Right forelimb (tissue), 1 donor: ENCODE data around the gene TASP1.
"Not testable (repeated sequence)": the region's sequence is repeated elsewhere in the genome, so short reads cannot be mapped to it uniquely, and the experiment has no call there.

Experiments
- DNase-seq: peaks from one replicate; pipeline ENCODE4 v3.0.0-alpha.2; 2018

TASP1 gene

DNA sequence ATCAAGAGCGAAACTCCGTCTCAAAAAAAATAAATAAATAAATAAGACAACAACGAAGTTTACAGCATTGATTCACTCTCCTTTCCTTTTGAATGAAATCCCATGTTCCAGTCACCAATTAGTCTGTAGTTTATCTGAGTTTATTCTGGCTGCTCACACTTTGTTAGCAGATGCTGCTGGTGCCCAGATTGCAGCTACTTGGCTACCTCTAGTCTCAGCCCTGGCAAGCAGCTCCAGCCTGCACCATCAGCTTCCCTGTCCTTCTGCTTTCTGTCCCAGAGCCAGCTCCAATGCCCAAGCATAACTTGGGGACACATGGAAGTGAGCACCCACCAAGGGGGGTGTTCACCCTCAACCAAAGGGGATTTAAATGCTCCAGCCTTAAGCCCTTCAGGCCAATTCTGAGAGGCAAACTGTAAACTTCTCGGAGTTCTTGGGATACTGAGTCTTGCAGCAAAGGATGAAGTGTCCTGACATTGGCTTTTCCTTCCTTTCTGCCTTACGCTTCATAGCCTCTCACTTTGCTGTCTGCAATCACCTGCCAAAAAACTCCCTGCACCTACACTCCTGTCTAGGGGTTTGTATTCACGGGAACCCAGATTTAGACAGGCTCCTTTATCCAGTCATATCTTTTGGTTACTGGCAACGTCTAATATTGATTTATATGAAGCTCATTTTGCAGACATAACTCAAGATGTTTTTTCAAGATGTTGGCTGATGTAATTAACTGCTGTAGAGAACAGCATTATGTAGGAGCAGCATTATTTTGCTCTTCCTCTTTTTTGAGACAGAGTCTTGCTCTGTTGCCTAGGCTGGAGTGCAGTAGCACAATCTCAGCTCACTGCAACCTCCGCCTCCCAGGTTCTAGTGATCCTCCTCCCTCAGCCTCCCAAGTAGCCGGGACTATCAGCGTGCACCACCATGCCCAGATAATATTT, 9.8 kb upstream of the TASP1 start:
- DNase-seq, result no peak

DNA sequence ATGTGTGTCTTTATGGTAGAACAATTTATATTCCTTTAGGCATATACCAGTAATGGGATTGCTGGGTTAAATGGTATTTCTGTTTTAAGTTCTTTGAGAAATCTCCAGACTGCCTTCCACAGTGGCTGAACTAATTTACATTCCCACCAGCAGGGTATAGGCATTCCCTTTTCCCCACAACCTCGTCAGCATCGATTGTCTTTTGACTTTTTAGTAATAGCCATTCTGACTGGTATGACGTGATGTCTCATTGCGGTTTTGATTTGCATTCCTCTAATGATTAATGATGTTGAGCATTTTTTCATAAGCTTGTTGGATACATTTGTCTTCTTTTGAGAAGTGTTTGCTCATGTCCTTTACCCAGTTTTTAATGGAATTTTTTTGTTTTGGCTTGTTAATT, 5.3 kb upstream of the TASP1 start:
- no peak for DNase-seq

DNA sequence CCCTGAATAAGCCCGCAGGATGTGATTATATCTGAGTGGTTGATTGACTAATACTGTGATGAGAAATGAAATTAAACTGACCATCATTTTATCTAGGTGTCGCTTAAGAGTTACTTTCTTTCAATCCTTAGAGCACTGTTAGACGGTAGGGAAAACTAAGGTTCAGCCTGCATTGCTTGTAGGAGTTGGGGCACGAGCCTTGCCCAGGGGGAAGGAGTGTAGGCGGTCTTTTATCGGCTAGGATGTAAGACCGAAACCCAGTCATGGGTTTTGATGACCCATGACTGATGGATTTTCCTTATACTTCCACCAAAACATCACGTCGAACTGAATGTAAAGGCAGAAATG, 392 bp upstream of the TASP1 start:
- DNase-seq, result no peak

DNA sequence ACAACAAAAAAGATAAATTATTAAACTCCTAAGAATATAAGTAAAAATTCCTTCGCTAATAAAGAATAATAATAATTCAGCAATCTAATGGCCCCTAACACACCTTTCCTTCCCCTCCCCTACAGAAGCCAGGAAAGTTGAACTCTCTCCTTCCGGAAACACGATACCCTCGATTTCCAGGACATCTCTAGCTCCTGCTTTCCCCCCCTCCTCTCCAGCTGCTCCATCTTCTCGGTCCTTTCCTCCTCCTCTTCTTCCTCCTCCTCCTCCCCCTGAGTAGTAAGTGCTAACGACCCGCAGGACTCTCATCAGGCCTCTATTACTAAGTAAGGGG, 603 bp downstream of the TASP1 start:
- no peak for DNase-seq

DNA sequence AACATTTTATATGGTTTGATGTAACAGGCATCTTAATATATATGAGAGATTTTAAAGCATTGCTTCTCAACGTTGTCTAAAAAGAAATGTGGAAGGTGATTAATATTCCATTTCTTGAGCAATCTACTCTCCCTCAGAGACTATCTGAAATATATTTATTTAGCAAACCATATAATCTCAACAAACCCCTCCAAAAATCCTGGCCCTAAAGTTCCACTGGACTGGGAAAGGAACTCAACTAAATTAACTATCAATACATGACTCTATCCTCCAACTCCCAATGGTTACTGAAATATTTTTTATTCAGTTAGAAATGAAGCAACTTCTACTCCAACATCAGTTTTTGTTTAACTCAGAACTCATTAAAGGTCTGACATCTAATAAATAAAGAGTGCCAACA, 6.3 kb downstream of the TASP1 start:
- DNase-seq, result no peak

DNA sequence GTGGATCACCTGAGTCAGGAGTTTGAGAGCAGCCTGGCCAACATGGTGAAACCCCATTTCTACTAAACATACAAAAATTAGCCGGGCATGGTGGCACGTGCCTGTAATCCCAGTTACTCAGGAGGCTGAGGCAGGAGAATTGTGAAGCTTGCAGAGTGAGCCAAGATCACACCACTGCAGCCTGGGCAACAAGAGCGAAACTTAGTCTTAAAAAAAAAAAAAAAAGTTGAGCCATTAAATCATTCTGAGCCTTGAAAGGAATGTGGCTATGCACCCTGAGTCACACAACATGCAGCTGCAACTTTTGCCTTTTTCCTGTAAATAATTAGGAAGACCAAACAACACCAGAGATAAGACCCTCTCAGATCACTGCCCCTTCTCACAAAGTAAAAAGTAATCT, 11.2 kb downstream of the TASP1 start:
- DNase-seq, result not testable (repeated sequence)

DNA sequence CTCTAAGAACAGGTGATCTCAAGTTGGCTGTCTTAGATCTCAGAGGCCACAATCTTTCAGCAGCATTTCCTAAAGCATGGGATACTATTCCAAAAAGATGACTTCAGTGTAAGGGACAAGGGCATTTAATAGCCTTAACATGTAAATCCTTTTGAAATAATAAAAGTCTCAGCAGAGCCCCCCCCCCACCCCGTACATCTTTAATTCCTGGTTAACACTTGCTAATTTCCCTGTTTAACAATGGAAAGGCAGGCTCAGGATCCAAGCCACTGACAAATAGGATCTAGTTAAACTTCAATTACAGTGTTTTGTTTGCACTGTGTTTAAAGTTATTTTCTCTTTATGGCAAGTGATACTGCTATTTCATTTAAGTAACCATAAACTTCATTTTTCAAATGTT, 12.0 kb downstream of the TASP1 start:
- DNase-seq, result no peak

DNA sequence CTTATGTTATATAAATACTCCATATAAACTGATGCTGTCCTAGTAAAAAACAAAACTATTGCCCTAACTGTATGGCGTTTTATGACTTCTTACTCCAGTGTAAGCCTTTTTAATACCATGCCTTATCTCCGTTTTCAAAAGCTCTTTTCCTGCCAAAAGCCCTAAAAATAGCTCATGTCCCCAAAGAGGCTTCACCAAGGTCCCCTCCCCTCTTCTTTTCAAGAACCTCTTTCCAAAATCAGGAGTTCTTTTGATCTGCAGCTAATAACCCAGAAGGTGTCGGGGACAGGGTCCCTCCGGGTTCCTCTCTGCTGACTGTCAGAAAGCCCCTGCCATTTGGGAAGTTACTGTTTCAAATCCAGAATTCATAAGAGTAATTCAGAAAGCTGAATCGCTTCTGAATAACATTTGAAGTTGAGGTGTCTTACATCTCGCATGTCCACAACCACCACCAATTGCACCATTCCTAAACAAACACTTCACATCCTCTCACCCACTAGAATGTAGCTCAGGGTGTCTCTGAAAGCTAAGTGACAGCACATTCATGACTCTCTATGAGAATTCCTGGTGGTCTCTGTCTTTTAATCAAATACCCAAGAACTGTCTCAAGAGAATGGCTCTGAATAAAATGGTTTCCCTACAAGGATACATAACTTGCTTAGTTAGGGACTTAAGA, 13.3 kb downstream of the TASP1 start:
- DNase-seq, result no peak

DNA sequence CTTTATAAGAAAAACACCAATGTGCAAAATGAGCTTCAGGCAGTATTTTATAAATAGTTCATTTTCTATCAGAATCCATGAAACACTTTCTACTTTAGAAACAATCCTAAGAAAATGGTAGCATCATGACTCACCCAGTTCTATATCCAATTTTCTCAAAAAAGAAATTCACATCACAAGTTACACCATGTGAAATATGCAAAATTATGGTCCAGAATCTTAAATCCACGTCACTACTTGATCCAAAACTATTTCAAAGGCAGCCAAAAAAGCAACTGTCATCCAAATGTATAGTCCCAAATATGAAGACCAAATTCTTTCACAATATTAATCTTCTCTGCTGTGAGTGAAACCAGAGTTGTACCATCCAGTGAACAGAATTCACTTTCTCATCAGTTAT, 19.3 kb downstream of the TASP1 start:
- not testable (repeated sequence) for DNase-seq

DNA sequence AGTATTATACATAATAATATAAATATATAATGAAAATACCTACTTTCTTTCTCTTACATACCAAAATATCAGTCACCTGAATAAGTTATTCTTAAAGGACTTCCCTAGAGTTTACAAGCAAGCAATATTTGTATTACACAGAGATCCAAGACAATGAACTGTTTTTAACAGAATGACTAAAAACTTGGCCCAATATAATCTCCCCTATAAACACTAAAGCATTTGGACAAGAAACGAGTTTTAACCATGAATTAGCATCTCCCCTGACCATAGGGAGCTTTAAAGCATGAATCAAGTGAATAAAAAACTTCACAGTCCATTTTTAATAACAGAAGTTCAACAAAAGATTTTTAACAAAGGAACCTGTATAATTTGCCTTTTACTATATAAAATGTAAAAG, 20.3 kb downstream of the TASP1 start:
- not testable (repeated sequence) for DNase-seq

DNA sequence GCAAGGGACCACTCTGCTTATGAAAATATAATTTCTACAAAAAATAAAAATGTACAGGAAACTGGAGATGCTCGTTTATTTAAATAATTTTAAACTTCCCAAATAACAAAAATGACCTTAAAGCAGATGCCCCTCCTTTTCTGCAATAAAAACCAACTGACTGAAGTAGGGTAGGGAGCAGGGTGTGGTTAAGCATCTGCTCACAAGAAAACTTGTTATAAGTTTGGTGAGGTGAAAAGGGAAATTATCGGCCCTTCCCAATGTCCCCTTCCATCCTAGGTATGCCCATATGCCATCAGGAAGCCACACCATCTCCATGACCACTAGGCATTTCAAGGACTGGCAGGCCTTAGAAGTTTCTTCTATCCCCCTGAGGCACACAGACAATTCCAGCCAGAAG, 21.1 kb downstream of the TASP1 start:
- DNase-seq, result not testable (repeated sequence)

DNA sequence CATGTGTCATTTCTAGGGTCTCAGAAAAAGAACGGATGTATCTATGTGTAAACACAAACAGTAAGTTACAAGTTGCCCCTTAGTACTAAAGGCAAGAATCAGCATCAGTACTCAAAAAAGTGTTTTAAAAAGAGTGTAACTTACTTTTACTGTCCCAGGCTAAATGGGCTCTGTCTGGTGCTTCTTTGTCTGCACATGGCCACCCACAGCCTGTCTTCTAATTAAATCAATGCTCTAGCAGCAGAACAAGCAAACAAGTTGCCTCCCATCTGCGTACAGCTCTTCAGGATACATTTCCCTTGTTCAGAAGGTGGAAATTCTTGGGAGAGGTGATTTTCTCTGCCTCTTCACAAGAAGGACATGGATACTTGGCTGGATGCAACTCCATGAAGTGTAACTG, 22.0 kb downstream of the TASP1 start:
- not testable (repeated sequence) for DNase-seq

DNA sequence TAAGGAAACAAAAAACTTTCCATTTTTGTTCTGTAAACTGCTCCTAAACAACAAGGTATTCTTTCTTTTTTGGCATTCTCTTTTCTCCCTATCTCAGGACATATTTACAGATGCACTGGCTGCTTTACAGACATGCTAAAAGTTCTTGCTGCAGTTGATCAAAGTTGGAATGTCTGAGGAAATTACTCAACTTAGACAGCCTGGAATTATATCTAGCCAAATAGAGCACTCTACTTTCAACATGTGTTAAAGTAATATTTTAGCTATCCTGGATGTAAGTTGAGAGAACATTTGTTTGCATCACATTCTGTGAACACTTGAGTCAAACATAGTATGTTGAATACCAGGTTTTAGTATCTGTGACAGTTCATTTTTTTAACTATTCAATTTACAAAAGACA, 24.8 kb downstream of the TASP1 start:
- no peak for DNase-seq

DNA sequence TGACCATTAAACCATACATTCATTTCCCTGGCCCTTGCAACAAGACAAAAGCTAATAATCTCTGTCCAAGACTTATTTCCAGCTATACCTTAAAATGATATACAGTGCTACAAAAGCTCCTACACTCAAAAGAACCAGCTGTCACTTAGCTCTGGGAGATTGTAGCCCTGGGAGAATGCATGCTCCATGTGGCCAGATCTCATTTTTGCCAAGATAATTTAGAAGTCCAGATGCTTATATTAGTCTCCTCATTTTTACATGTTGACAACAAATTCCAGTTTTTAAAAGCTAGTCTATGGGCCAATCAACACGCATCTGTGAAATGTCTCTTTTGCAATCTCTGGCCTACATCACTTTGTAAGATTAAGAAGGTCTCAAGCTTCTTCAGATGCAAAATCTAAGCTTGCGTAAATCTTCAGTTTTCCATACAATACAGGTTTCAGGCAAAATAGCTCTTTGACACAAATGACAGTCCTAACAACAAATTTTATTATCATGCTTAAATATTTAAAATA, 27.1 kb downstream of the TASP1 start:
- DNase-seq, result no peak

DNA sequence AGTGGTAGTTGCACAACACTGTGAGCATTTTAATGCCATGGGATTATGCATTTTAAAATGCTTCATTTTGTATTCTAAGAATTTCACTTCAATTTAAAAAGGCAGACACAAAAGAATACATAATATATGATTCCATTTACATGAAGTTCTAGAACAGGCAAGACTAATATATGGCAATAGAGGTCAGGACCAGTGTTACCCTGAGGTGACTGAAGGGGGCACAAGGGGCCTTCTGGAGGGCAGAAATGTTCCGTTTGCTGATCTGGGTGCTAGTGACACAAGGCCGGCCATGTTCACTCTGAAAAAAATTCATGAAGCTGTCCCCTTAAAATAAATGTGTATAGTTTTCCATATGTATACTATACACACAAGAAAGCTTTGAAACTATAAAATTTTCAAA, 28.5 kb downstream of the TASP1 start:
- DNase-seq, result no peak

DNA sequence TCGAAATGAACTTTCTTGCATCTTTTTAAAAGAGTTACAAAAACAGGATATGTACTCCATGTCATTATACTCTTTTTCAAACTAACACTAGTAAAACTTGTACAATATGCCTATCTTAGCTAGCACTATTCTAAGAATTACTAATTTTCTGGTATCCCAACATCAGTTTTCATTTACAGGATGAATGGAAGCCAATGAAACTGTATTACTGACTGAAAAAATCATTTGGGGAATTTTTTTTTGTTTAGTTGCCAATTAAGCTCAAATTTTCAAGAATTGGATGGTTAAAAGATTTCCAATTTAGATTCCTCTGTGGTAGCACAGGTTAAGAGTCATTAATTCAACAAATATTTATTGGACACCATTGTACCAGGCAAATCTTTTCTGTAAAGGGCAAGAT, 30.7 kb downstream of the TASP1 start:
- DNase-seq, result no peak

DNA sequence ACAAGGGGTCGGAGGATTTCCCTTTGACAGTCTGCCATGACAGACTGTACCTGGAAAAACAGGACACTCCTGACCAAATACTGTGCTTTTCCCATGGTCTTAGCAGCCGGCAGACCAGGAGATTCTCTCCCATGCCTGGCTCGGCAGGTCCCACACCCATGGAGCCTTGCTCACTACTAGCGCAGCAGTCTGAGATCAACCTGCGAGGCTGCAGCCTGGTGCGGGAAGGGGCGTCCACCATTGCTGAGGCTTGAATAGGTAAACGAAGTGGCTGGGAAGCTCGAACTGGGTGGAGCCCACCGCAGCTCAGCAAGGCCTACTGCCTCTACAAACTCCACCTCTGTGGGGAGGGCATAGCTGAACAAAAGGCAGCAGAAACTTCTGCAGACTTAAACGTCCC, 45.3 kb downstream of the TASP1 start:
- DNase-seq, result not testable (repeated sequence)

DNA sequence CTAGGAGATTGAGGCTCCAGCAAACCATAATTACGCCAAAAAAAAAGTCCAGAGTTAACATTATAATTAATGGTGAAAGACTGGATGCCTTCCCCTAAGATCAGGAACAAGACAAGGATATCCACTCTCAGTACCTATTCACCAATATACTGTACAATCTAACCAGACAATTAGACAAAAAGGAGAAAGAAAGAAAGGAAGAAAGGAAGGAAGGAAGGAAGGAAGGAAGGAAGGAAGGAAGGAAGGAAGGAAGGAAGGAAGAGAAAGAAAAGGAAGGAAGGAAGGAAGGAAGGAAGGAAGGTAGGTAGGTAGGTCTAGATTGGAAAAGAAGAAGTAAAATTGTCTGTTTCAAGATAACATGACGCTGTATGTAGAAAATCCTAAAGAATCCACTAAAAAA, 50.7 kb downstream of the TASP1 start:
- DNase-seq, result no peak

DNA sequence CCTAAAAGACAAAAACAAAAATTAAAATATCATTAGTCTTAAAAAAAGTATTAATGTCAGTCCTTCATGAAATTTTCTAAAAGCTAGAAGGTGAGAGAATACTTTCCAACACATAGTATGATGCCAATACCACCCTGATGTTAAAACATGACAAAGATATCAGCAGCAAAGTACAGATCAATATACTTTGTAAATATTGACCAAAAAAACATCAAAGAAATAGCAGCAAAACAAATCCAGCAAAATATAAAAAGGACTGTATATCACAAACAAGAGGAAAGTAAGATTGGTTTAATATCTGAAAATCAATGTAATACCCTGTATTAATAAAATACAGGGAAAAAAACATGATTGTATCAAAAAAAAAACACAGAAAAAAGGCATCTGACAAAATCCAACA, 51.4 kb downstream of the TASP1 start:
- DNase-seq, result no peak

DNA sequence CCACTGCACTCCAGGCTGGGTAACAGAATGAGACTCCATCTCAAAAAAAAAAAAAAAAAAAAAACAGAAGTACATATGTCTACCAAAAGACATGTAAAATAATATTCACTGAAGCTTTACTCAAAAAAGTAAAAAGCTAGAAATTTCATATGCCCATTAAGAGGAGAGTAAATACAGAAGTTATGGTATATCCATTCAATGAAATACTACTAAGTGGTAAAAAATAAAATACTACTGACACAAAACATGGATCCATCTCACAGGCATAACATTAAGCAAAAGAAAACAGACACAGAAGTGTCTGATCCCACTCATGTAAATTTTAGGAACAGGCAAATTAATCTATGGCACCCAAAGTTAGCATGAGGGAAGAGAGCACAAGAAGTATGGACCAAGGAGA, 52.6 kb downstream of the TASP1 start:
- DNase-seq, result no peak

DNA sequence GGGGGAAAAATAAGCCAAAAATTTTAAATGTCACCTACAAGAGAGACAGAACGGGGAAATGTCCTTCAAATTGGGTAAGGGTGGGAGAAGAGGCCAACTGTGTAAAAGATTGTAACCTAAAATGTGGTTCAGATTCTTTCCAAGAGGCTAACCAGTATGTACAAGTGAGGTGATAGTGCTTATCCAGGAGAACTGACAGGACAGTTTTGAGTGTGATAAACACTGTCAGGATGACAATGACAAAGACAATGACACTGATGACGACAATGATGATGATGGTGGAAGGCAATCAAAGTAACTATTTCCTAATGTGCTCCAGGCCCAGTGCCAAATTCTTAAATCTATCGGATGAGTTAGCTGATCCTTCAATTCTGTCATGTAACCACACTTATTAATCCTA, 57.3 kb downstream of the TASP1 start:
- no peak for DNase-seq

DNA sequence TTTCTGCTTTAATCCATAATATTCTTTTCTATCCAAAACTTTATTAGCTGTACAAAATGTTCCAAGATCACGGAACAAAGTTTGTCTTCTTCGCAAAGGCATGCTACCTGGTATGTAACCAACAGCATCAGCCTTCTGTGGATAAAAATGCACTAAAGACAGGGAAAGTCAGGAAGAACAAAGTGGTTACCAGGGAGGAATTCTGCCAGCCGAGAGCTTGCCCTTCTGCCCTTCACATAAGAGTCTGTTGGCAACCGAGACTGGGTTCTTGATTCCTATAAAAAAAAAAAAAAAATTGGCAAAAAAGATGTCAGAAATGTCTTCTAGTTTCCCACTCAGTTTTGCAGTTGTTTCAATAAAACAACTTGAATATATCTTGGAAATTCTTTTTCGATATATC, 58.0 kb downstream of the TASP1 start:
- DNase-seq, result no peak

DNA sequence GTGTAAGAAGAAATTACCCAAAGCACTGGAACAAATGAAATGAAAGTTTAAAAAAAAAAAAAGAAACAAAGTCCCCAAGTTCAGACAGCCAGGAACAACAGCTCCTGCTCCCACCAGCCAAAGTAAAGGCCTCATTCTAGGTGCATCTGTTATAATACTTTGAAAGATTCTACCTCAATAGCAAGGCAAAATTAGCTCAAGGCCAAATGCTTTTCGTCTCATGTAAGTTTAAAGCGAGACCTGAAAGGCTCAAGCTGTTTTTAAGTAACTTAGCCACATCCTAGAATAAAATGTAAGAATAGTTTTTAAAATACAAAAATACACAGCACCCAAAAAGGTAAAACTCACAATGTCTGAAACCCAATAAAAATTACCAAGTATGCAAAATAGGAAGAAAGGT, 64.7 kb downstream of the TASP1 start:
- no peak for DNase-seq

DNA sequence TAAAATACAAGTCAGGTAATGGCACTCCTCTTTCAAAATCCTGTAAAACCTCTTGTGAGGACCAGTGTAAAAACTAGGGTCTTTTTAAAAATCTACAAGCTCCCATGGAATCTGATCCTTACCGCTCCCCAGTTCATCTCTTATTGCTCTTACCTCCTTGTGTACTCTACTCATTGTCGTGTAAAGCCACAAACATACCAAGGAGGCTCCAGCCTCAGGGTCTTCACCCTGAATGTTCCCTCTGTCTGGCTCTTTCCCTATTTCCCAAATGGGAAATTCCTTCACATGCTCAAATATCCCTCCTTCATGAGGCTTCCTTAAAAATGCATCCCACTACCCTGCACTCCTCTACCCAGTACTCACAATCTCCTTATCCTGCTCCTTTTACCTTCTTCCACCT, 67.1 kb downstream of the TASP1 start:
- DNase-seq, result no peak

DNA sequence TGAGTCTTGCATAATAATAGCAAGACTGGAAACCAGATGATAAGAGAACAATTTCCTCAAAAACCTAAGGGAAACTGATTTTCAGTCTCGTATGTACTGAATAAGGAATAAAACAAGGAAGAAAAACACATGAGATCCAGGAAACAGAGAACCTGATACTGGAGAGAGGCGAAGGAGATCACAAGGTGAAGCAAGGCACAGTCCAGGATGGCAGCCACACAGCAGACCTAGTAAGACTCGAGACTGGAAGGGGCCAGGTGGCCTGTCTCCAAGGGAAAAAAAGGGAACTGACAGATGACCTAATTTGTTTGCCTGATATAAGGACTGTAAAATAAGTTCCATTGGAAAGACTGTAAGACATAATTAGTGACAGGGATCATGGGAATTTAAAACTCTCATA, 71.1 kb downstream of the TASP1 start:
- DNase-seq, result no peak
